ENCODE results near the gene BAIAP2. TPM values are rescaled to one million over a fixed set of nuclear protein-coding genes. Genes with fewer than 3 reads are reported as not detected.

BAIAP2 gene
- total and polyA plus RNA-seq, 12 donors, result 9.5 to 25.8 (median 15.6) TPM

DNA sequence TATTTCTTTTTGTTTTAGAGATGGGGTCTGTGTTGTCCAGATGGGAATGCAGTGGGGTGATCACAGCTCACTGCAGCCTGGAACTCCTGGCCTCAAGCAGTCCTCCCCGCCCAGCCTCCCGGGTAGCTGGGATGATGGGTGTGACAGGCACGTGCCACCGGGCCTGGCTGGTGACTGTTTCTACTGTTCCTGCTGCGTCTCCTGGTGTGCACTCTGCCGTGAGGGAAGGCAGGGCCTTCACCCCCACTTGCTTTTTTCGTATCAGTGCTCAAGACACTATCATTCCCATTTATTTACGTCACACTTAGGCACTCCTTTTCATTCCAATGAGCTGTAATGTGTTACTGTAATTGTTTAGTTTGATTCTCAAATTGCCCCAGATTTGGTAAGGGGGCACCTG is 105.1 kb downstream of the BAIAP2 start:
- no peak overlapping the region for H3K27ac ChIP-seq
- peaks cover 0 to 13% (median 9%) of the 10 kb centered on the region in 9 donors for H3K4me1 ChIP-seq
- no peaks in the 10 kb centered on the region for H3K9me3 ChIP-seq
- DNase-seq (no peak), ATAC-seq (no peak)
- no peaks in the 10 kb centered on the region for H3K36me3 ChIP-seq
- intact Hi-C loops (cut with DNase I), result loop anchor here in 7 of 10 donors (2.0 to 10.0 kb wide), 9 partner anchors 55 to 395 kb away; partner anchors contain the start of gene CEP131 (in 1 of the 7)
- H3K27me3 ChIP-seq, result no peaks in the 10 kb centered on the region
- no peak overlapping the region for H3K4me3 ChIP-seq
- WGBS, 2 donors, result 75 to 79% methylated on average over 8 of the region's 8 CpGs
- TF ChIP-seq, protein P1, sequence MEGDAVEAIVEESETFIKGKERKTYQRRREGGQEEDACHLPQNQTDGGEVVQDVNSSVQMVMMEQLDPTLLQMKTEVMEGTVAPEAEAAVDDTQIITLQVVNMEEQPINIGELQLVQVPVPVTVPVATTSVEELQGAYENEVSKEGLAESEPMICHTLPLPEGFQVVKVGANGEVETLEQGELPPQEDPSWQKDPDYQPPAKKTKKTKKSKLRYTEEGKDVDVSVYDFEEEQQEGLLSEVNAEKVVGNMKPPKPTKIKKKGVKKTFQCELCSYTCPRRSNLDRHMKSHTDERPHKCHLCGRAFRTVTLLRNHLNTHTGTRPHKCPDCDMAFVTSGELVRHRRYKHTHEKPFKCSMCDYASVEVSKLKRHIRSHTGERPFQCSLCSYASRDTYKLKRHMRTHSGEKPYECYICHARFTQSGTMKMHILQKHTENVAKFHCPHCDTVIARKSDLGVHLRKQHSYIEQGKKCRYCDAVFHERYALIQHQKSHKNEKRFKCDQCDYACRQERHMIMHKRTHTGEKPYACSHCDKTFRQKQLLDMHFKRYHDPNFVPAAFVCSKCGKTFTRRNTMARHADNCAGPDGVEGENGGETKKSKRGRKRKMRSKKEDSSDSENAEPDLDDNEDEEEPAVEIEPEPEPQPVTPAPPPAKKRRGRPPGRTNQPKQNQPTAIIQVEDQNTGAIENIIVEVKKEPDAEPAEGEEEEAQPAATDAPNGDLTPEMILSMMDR (IDR thresholded peaks at IDR 0.05), result no peak

DNA sequence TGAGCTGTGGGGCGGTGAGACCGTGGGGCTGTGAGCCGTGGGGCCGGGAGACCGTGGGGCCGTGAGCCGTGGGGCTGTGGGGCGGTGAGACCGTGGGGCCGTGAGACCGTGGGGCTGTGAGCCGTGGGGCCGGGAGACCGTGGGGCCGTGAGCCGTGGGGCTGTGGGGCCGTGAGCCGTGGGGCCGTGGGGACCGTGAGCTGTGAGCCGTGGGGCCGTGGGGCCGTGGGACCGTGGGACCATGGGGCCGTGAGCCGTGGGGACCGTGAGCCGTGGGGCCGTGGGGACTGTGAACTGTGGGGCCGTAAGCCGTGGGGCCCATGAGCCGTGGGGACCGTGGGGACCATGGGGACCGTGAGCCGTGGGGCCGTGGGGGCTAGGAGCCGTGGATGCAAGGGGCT is 105.7 kb downstream of the BAIAP2 start:
- 92 to 94% methylated on average over 26 to 37 of the region's 37 CpGs for WGBS, 2 donors
- no peaks in the 10 kb centered on the region for H3K9me3 ChIP-seq
- DNase-seq (no peak), ATAC-seq (no peak)
- intact Hi-C loops (cut with DNase I), result loop anchor here in 7 of 10 donors (2.0 to 10.0 kb wide), 9 partner anchors 54 to 394 kb away; partner anchors contain the start of gene CEP131 (in 1 of the 7)
- no peaks in the 10 kb centered on the region for H3K36me3 ChIP-seq
- H3K4me1 ChIP-seq, result peaks cover 0 to 13% (median 9%) of the 10 kb centered on the region in 9 donors
- H3K4me3 ChIP-seq, result no peak overlapping the region
- TF ChIP-seq, protein P1 (IDR thresholded peaks at IDR 0.05), result no peak
- H3K27ac ChIP-seq, result no peak overlapping the region
- no peaks in the 10 kb centered on the region for H3K27me3 ChIP-seq

DNA sequence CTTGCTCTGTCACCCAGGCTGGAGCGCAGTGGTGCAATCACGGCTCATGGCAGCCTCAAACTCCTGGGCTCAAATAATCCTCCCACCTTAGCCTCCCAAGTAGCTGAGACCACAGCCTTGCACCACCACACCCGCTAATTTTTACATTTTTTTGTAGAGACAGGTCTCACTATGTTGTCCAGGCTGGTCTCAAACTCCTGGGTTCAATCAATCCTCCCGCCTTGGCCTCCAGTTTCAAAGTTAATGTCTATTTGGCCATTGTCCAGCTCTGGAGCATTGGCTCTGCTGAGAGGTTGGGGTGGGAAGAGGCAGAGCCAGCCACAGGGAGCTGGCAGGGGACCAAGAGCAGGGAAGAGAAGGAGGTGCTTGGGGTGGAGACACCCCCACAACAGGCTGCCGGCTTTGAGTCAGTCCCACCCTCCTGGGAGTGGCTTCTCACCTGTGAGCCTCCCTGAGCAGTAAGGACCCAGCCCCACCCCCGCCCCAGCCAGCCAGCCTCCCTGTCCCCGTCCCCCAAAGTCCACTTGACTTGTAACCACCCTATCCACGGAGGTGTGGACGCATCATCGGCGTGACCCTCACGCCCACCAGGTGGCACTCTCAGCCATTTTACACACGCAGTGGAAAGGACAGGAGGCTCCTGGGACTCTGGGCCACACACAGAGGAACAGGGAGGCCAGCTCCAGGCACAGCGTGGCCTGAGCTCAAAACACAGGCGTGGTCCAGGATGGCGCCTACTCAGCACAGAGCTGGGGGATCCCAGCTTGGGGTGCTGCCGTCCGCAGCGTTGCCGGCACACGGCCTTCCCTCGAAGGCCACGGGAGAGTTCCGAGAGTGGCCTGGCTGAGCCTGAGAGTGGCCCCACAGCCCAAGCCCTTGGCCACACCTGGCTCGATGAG is 107.6 kb downstream of the BAIAP2 start:
- peaks cover 0 to 9% (median 9%) of the 10 kb centered on the region in 9 donors for H3K4me1 ChIP-seq
- no peak overlapping the region for H3K27ac ChIP-seq
- no peak overlapping the region for H3K4me3 ChIP-seq
- H3K27me3 ChIP-seq, result no peaks in the 10 kb centered on the region
- no peaks in the 10 kb centered on the region for H3K9me3 ChIP-seq
- intact Hi-C loops (cut with DNase I), result loop anchor here in 9 of 10 donors (1.0 to 10.0 kb wide), 12 partner anchors 52 to 392 kb away; partner anchors contain the start of gene CEP131 (in 1 of the 9)
- ATAC-seq (peak; percentile 89 to 98 (median 92)), DNase-seq (peak; percentile 81 to 82)
- 35 to 41% methylated on average over 25 of the region's 25 CpGs for WGBS, 2 donors
- TF ChIP-seq, protein P1 (IDR thresholded peaks at IDR 0.05), result peak; percentile 47 to 77 (median 75)
- H3K36me3 ChIP-seq, result no peaks in the 10 kb centered on the region

DNA sequence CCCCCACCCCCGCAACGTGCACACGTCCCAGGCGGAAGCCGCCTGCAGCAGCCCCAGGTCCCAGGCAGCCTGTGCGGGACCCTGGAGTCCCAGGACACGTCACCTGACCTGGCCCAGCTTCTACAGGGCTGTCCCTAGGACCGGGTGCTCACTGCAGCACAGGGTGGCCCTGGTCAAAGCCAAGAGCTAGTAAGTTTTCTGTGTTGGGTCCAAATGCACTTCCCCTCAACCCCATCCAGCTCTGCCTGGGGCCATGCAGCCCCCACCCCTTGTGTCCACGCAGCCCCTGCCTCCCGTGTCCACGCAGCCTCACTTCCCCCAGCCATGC is 108.2 kb downstream of the BAIAP2 start:
- no peak overlapping the region for H3K27ac ChIP-seq
- 75 to 81% methylated on average over 8 to 11 of the region's 11 CpGs for WGBS, 2 donors
- ATAC-seq (peak in 4 of 8 donors; percentile 9 to 41 (median 18)), DNase-seq (no peak)
- no peaks in the 10 kb centered on the region for H3K9me3 ChIP-seq
- TF ChIP-seq, protein P1 (IDR thresholded peaks at IDR 0.05), result no peak
- intact Hi-C loops (cut with DNase I), result loop anchor here in 9 of 10 donors (2.0 to 10.0 kb wide), 10 partner anchors 52 to 392 kb away; partner anchors contain the start of gene CEP131 (in 1 of the 9)
- no peak overlapping the region for H3K4me3 ChIP-seq
- H3K36me3 ChIP-seq, result no peaks in the 10 kb centered on the region
- H3K4me1 ChIP-seq, result peaks cover 0 to 9% (median 9%) of the 10 kb centered on the region in 9 donors
- H3K27me3 ChIP-seq, result no peaks in the 10 kb centered on the region

Measured in heart right ventricle (tissue), 16 donors.